Fibroblast of gingiva (primary cell): ENCODE data around the gene LRCH3.
A peak's percentile ranks its signal among the peaks of the same experiment; 100 is the strongest.

Experiments used
- DNase-seq: peaks from one replicate; pipeline ENCODE4 v3.0.0-alpha.2; 2011; ENCODE audit warnings: low read depth

Gene LRCH3

GRCh38 chr3:197793247-197793646 lies 2.2 kb downstream of the LRCH3 start:
- DNase-seq: peak; percentile 13

- DNase-seq: no peak
Observed at GRCh38 chr3:197794115-197794514, 3.1 kb downstream of the LRCH3 start.

- DNase-seq: peak; percentile 89
Observed at GRCh38 chr3:197795200-197795599, 4.1 kb downstream of the LRCH3 start.

GRCh38 chr3:197796087-197796486 lies 5.0 kb downstream of the LRCH3 start:
- DNase-seq: no peak

- DNase-seq: no peak
Observed at GRCh38 chr3:197798863-197799262, 7.8 kb downstream of the LRCH3 start.

GRCh38 chr3:197800379-197800778 lies 9.3 kb downstream of the LRCH3 start:
- DNase-seq: no peak

- DNase-seq: peak; percentile 70
Observed at GRCh38 chr3:197801891-197802778, 11.1 kb downstream of the LRCH3 start.

- DNase-seq: peak; percentile 16
Observed at GRCh38 chr3:197802779-197803459, 11.9 kb downstream of the LRCH3 start.

- no peak for DNase-seq
Observed at GRCh38 chr3:197804511-197804910, 13.5 kb downstream of the LRCH3 start.

GRCh38 chr3:197807969-197808587 lies 17.0 kb downstream of the LRCH3 start:
- DNase-seq: peak; percentile 3

- DNase-seq: peak; percentile 81
Observed at GRCh38 chr3:197809356-197810020, 18.4 kb downstream of the LRCH3 start.

- DNase-seq: no peak
Observed at GRCh38 chr3:197810901-197811300, 19.8 kb downstream of the LRCH3 start.

- DNase-seq: peak; percentile 95
Observed at GRCh38 chr3:197811343-197811742, 20.3 kb downstream of the LRCH3 start.

- no peak for DNase-seq
Observed at GRCh38 chr3:197814372-197814771, 23.3 kb downstream of the LRCH3 start.

GRCh38 chr3:197820550-197821335 lies 29.7 kb downstream of the LRCH3 start:
- no peak for DNase-seq

- no peak for DNase-seq
Observed at GRCh38 chr3:197829397-197830045, 38.5 kb downstream of the LRCH3 start.

- DNase-seq: no peak
Observed at GRCh38 chr3:197830308-197830966, 39.4 kb downstream of the LRCH3 start.

- no peak for DNase-seq
Observed at GRCh38 chr3:197830967-197831313, 39.9 kb downstream of the LRCH3 start.

GRCh38 chr3:197833930-197834715 lies 43.1 kb downstream of the LRCH3 start:
- DNase-seq: no peak

- no peak for DNase-seq
Observed at GRCh38 chr3:197835509-197835908, 44.5 kb downstream of the LRCH3 start.
